Stomach (tissue), 9 donors: Measurements from ENCODE around the gene RAD21L1. TPM values are rescaled to one million over a fixed set of nuclear protein-coding genes. Genes with fewer than 3 reads are reported as not detected.

Experiments used
- DNase-seq, 2 donors: peaks; one replicate each; pipeline versions ENCODE4 v3.0.0 to v3.0.0-alpha.2; 2013 to 2019
- H3K27ac ChIP-seq, 5 donors: fragments of 200-600 bp in 4 of 5; sonication (generic) in 4 of 5; one replicate each; pipeline ENCODE4 v1.5.1; 2013 to 2019; ENCODE audit warnings: mild to moderate bottlenecking in 1 of 5, moderate library complexity in 1 of 5
- H3K27me3 ChIP-seq, 3 donors: fragments of 200-600 bp; sonication (generic); one replicate each; pipeline ENCODE4 v1.5.1; 2017 to 2019; ENCODE audit warnings: mixed run types in 1 of 3
- H3K36me3 ChIP-seq, 4 donors: fragments of 200-600 bp; sonication (generic); 1 replicate in 3 of 4; 2 replicates in 1 of 4; pipeline ENCODE4 v1.5.1; 2016 to 2019
- H3K4me1 ChIP-seq, 4 donors: fragments of 200-600 bp; sonication (generic); one replicate each; pipeline ENCODE4 v1.5.1; 2016 to 2019
- H3K4me3 ChIP-seq, 4 donors: fragments of 200-600 bp; sonication (generic) in 3 of 4; one replicate each; pipeline ENCODE4 v1.5.1; 2016 to 2019; ENCODE audit warnings: mild to moderate bottlenecking in 1 of 4
- H3K9me3 ChIP-seq, 4 donors: fragments of 200-600 bp; sonication (generic); one replicate each; pipeline ENCODE4 v1.5.1; 2016 to 2019
- CTCF ChIP-seq, 7 experiments: fragments of 450-650 bp in 4 of 7; fragments of 200-600 bp in 3 of 7; sonication (generic) in 3 of 7; IDR thresholded peaks; one replicate each; pipeline ENCODE4 v1.5.1; 2016 to 2019; ENCODE audit warnings: antibody characterized with exemption in 7 of 7, control low read depth in 2 of 7, mild to moderate bottlenecking in 1 of 7
- EP300 ChIP-seq: sonication (generic); formaldehyde crosslinking; IDR thresholded peaks from one replicate; pipeline ENCODE4 v1.6.1; 2017; ENCODE audit warnings: antibody characterized with exemption
- POLR2A ChIP-seq, 4 donors: fragments of 450-650 bp; IDR thresholded peaks; one replicate each; pipeline ENCODE4 v1.6.1; 2016; ENCODE audit warnings: antibody characterized with exemption in 4 of 4, control low read depth in 2 of 4, mild to moderate bottlenecking in 1 of 4, moderate library complexity in 1 of 4
- POLR2AphosphoS5 ChIP-seq, 3 donors: sonication (generic); formaldehyde crosslinking; IDR thresholded peaks; one replicate each; pipeline ENCODE4 v1.6.1; 2016; ENCODE audit warnings: antibody characterized with exemption in 3 of 3
- WGBS, 5 donors: extraction: QIAGEN DNeasy Blood & Tissue Kit in 3 of 5; methylation state at CpG; one replicate each; pipeline versions ENCODE4 v1.1.5 to v1.1.7; 2013 to 2018; 5-methylcytosine and 5-hydroxymethylcytosine counted together
- intact Hi-C: fragments of 100-400 bp; cut with DNase I; formaldehyde crosslinking; loops from one replicate; pipeline ENCODE4 v1.15.1; 2023; ENCODE audit warnings: low total_unique reads
- polyA plus RNA-seq, 3 donors: library from polyadenylated mRNA; stranded (reverse); fragments of 200-250 nt; gene quantifications; one replicate each; pipeline ENCODE4 v1.2.3, GENCODE V29; 2013
- total RNA-seq, 5 donors: library from RNA; depleted of rRNA; stranded (reverse); fragments of >200 nt; gene quantifications; one replicate each; pipeline versions ENCODE4 v1.1.0 to v1.2.3, GENCODE V29; 2014 to 2016
- donor health status: healthy with polysubstance abuse.
- donor health status: Bipolar disorder and iron deficiency.
- donor health status: healthy.

The RAD21L1 gene
- total and polyA plus RNA-seq, 8 donors: not detected

GRCh38 chr20:1293641-1294379 lies 68.0 kb downstream of the RAD21L1 start:
- Histone ChIP-seq H3K27me3 (no peaks in the 10 kb centered on the region), H3K36me3 (peaks cover 0 to 30% (median 19%) of the 10 kb centered on the region in 4 donors), H3K4me3 (no peak overlapping the region), H3K27ac (no peak overlapping the region), H3K9me3 (no peaks in the 10 kb centered on the region), H3K4me1 (peaks cover 0 to 9% (median 3%) of the 10 kb centered on the region in 4 donors)
- TF ChIP-seq POLR2AphosphoS5 (IDR thresholded peaks at IDR 0.05) (no peak), POLR2A (IDR thresholded peaks at IDR 0.05) (no peak), EP300 (no peak), CTCF (IDR thresholded peaks at IDR 0.05) (no peak)
- intact Hi-C loops: no loop called here
- no peak for DNase-seq
- whole genome bisulfite sequencing, 5 donors: 69 to 74% (median 70%) methylated on average over 6 of the region's 6 CpGs

GRCh38 chr20:1294497-1294896 lies 68.7 kb downstream of the RAD21L1 start:
- no peak for TF ChIP-seq POLR2AphosphoS5 (IDR thresholded peaks at IDR 0.05)
- TF ChIP-seq CTCF (IDR thresholded peaks at IDR 0.05): no peak
- TF ChIP-seq POLR2A (IDR thresholded peaks at IDR 0.05): no peak
- TF ChIP-seq EP300: no peak
- no peaks in the 10 kb centered on the region for H3K9me3 ChIP-seq
- 84 to 97% (median 94%) methylated on average over 3 to 8 of the region's 8 CpGs for WGBS, 5 donors
- peaks cover 0 to 9% (median 3%) of the 10 kb centered on the region in 4 donors for H3K4me1 ChIP-seq
- intact Hi-C loops: no loop called here
- H3K36me3 ChIP-seq: peaks cover 0 to 37% (median 19%) of the 10 kb centered on the region in 4 donors
- no peak overlapping the region for H3K4me3 ChIP-seq
- no peaks in the 10 kb centered on the region for H3K27me3 ChIP-seq
- DNase-seq: no peak
- no peak overlapping the region for H3K27ac ChIP-seq

- H3K4me3 ChIP-seq: no peak overlapping the region
- no peaks in the 10 kb centered on the region for H3K9me3 ChIP-seq
- 94 to 97% (median 95%) methylated on average over 20 of the region's 20 CpGs for WGBS, 5 donors
- DNase-seq: no peak
- H3K27ac ChIP-seq: no peak overlapping the region
- peaks cover 0 to 10% (median 5%) of the 10 kb centered on the region in 4 donors for H3K4me1 ChIP-seq
- no peaks in the 10 kb centered on the region for H3K27me3 ChIP-seq
- intact Hi-C loops: no loop called here
- H3K36me3 ChIP-seq: peaks cover 0 to 46% (median 20%) of the 10 kb centered on the region in 4 donors
- TF ChIP-seq EP300: no peak
- no peak for TF ChIP-seq POLR2A (IDR thresholded peaks at IDR 0.05)
- no peak for TF ChIP-seq CTCF (IDR thresholded peaks at IDR 0.05)
- TF ChIP-seq POLR2AphosphoS5 (IDR thresholded peaks at IDR 0.05): no peak
These were observed 69.6 kb downstream of the RAD21L1 start for GRCh38 chr20:1295276-1295930.

- 93 to 96% (median 94%) methylated on average over 11 to 20 of the region's 20 CpGs for WGBS, 5 donors
- TF ChIP-seq POLR2A (IDR thresholded peaks at IDR 0.05) (no peak), EP300 (no peak), POLR2AphosphoS5 (IDR thresholded peaks at IDR 0.05) (no peak), CTCF (IDR thresholded peaks at IDR 0.05) (no peak)
- peaks cover 0 to 54% (median 27%) of the 10 kb centered on the region in 4 donors for H3K36me3 ChIP-seq
- DNase-seq: no peak
- no peaks in the 10 kb centered on the region for H3K9me3 ChIP-seq
- no peaks in the 10 kb centered on the region for H3K27me3 ChIP-seq
- peaks cover 0 to 18% (median 5%) of the 10 kb centered on the region in 4 donors for H3K4me1 ChIP-seq
- no peak overlapping the region for H3K27ac ChIP-seq
- intact Hi-C loops: no loop called here
- no peak overlapping the region for H3K4me3 ChIP-seq
These were observed 70.3 kb downstream of the RAD21L1 start for GRCh38 chr20:1296117-1296610.
